Measurements from ENCODE around the gene PHKB. TPM values are rescaled to one million over a fixed set of nuclear protein-coding genes. Genes with fewer than 3 reads are reported as not detected.

Gene PHKB
- total and polyA plus RNA-seq, 5 donors from 2014 or later, result 28.8 to 96.6 (median 38.5) TPM

DNA sequence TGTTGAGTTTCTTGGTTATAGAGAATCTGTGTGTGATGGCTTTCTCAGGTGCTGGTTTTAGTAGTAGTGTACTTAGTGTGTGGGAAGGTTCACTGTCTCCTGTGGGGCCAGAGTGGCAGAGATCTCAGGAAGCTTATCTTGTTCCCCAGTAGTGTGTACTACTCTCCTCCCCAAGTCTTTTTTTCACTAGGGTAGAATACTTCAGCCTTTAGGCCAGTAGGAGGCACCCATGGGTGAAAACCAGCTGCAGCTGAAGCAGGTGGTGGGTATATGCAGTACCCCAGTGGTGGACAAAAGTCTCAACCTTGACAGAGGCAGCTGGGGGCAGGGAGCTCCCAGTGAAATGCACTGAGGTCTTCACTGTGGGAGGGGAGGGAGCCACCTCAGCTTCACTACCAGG lies 109.9 kb downstream of the PHKB start:
- H3K9me3 Mint-ChIP-seq, result peaks cover 0 to 8% (median 2%) of the 10 kb centered on the region in 7 donors
- peak overlapping the region in 2 of 3 donors; percentile 63 to 84 for H3K27ac Mint-ChIP-seq
- ATAC-seq (ENCODE audit: low read depth in 2 of 2) (no peak), DNase-seq (no peak)
- H3K4me1 Mint-ChIP-seq, result peaks cover 55 to 98% (median 64%) of the 10 kb centered on the region in 4 donors
- peak overlapping the region in 1 of 4 donors; percentile 47 for H3K4me3 Mint-ChIP-seq
- Histone ChIP-seq H3K9me3 (ENCODE audit: control insufficient read depth in 2 of 2, low read length in 2 of 2) (no peaks in the 10 kb centered on the region), H3K27ac (ENCODE audit: insufficient read depth, low read length, poor library complexity, severe bottlenecking) (no peak overlapping the region), H3K27me3 (ENCODE audit: control insufficient read depth, insufficient read depth, low read length) (no peaks in the 10 kb centered on the region), H3K36me3 (ENCODE audit: control insufficient read depth, insufficient read depth, low read length) (no peaks in the 10 kb centered on the region), H3K4me3 (ENCODE audit: low read depth, low read length) (no peak overlapping the region), H3K4me1 (ENCODE audit: control insufficient read depth, insufficient read depth, low read length, poor library complexity, severe bottlenecking) (peaks cover 71% of the 10 kb centered on the region)
- no peaks in the 10 kb centered on the region for H3K27me3 Mint-ChIP-seq
- H3K36me3 Mint-ChIP-seq, result peaks cover 19% of the 10 kb centered on the region

DNA sequence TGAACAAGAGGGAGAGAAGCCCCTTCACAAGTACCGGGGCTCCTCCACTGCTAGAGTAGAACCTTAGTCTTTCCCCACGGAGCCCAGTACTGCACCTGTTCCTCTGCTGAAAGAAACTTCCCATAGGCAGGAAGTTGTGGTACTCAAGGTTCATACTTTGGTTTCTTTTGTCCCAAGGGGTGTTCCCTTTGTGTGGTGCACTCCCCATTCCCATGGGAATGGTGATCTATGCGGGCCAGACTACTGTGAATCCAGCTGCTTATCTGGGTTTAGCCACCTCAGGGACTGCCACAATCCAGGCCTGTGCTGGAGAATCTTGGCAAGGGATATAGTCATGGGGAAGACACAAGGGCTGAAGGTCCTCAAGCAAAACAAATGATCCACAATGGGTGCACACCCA lies 110.6 kb downstream of the PHKB start:
- Mint-ChIP-seq H3K4me3 (no peak overlapping the region), H3K27ac (peak overlapping the region in 2 of 3 donors; percentile 11 to 21), H3K4me1 (peaks cover 55 to 97% (median 67%) of the 10 kb centered on the region in 4 donors), H3K36me3 (peaks cover 16% of the 10 kb centered on the region), H3K9me3 (peaks cover 0 to 6% (median 3%) of the 10 kb centered on the region in 7 donors), H3K27me3 (no peaks in the 10 kb centered on the region)
- DNase-seq (no peak), ATAC-seq (ENCODE audit: low read depth in 2 of 2) (no peak)
- Histone ChIP-seq H3K4me3 (ENCODE audit: low read depth, low read length) (no peak overlapping the region), H3K27ac (ENCODE audit: insufficient read depth, low read length, poor library complexity, severe bottlenecking) (no peak overlapping the region), H3K27me3 (ENCODE audit: control insufficient read depth, insufficient read depth, low read length) (no peaks in the 10 kb centered on the region), H3K9me3 (ENCODE audit: control insufficient read depth in 2 of 2, low read length in 2 of 2) (no peaks in the 10 kb centered on the region), H3K36me3 (ENCODE audit: control insufficient read depth, insufficient read depth, low read length) (no peaks in the 10 kb centered on the region), H3K4me1 (ENCODE audit: control insufficient read depth, insufficient read depth, low read length, poor library complexity, severe bottlenecking) (peaks cover 71% of the 10 kb centered on the region)

DNA sequence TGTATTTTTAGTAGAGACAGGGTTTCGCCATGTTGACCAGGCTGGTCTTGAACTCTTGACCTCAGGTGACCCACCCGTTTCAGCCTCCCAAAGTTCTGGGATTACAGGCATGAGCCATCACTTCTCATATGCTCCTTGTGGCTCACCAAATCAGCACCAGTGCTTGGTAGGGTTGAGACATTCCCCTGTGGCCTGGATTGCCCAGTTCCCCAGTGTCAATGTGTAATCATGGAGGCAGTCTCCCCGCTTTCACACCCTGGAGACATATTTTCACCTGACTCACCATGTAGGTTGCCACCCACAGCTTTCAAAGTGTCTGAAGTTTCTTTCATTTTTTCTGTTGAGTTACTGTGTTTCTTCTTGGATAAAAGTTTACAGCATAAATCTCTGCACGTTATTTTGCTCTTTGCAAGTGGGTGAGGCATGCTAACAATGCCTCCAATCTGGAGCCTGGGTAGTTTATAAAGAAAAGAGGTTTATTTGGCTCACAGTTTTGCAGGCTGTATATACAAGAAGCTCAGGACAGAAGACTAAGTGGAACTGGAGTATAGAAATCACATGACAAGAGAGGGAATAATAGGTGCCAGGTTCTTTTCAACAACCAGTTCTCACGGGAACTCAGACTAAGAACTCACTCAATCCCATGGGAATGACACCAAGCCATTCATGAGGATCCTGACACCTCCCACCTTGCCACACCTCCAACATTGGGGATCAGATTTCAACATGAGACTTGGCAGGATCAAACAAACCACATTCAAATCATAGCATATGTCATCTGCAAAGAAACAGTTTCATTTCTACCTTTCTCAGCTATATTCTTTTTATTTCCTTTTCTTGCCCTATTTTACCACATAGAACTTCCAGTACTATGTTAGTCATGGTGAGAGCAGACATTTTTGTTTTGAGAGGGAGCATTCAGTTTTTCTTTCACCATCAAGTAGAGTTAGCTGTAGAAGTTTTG lies 113.2 kb downstream of the PHKB start:
- Histone ChIP-seq H3K4me3 (ENCODE audit: low read depth, low read length) (peak overlapping the region; percentile 67), H3K27me3 (ENCODE audit: control insufficient read depth, insufficient read depth, low read length) (no peaks in the 10 kb centered on the region), H3K9me3 (ENCODE audit: control insufficient read depth in 2 of 2, low read length in 2 of 2) (no peaks in the 10 kb centered on the region), H3K27ac (ENCODE audit: insufficient read depth, low read length, poor library complexity, severe bottlenecking) (peak overlapping the region; percentile 58), H3K36me3 (ENCODE audit: control insufficient read depth, insufficient read depth, low read length) (no peaks in the 10 kb centered on the region), H3K4me1 (ENCODE audit: control insufficient read depth, insufficient read depth, low read length, poor library complexity, severe bottlenecking) (peaks cover 50% of the 10 kb centered on the region)
- peaks cover 0 to 5% (median 0%) of the 10 kb centered on the region in 7 donors for H3K9me3 Mint-ChIP-seq
- peaks cover 29% of the 10 kb centered on the region for H3K36me3 Mint-ChIP-seq
- ATAC-seq (ENCODE audit: low read depth in 2 of 2) (peak; percentile 76 to 82), DNase-seq (peak in 2 of 3 donors; percentile 29 to 68)
- peak overlapping the region; percentile 12 to 71 (median 56) for H3K4me3 Mint-ChIP-seq
- peak overlapping the region; percentile 41 to 84 (median 78) for H3K27ac Mint-ChIP-seq
- peaks cover 45 to 92% (median 63%) of the 10 kb centered on the region in 4 donors for H3K4me1 Mint-ChIP-seq
- H3K27me3 Mint-ChIP-seq, result no peaks in the 10 kb centered on the region

DNA sequence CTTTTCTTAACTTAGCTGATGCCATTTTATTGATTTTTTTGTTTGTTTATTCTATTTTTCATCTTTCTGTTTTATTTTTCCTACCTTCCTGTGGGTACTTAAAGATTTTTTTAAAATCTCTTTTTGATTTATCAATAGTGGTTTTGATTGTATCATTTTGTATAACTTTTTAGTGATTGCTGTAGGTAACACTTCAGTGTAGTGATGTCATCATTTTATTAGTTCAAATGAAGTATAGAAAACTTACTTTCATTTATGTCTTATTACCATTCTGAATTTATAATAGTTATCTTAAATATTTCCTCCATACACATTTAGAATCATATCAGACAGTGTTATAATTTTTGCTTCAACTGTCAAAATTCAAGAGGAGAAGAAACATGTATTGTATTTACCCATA lies 115.9 kb downstream of the PHKB start:
- Mint-ChIP-seq H3K27me3 (no peaks in the 10 kb centered on the region), H3K4me1 (peaks cover 31 to 68% (median 53%) of the 10 kb centered on the region in 4 donors), H3K36me3 (peaks cover 37% of the 10 kb centered on the region), H3K27ac (peak overlapping the region in 1 of 3 donors; percentile 1), H3K4me3 (peak overlapping the region in 1 of 4 donors; percentile 7), H3K9me3 (peaks cover 0 to 5% (median 0%) of the 10 kb centered on the region in 7 donors)
- ATAC-seq (ENCODE audit: low read depth in 2 of 2) (no peak), DNase-seq (no peak)
- Histone ChIP-seq H3K4me1 (ENCODE audit: control insufficient read depth, insufficient read depth, low read length, poor library complexity, severe bottlenecking) (peaks cover 33% of the 10 kb centered on the region), H3K27me3 (ENCODE audit: control insufficient read depth, insufficient read depth, low read length) (no peaks in the 10 kb centered on the region), H3K27ac (ENCODE audit: insufficient read depth, low read length, poor library complexity, severe bottlenecking) (no peak overlapping the region), H3K4me3 (ENCODE audit: low read depth, low read length) (no peak overlapping the region), H3K36me3 (ENCODE audit: control insufficient read depth, insufficient read depth, low read length) (peaks cover 2% of the 10 kb centered on the region), H3K9me3 (ENCODE audit: control insufficient read depth in 2 of 2, low read length in 2 of 2) (no peaks in the 10 kb centered on the region)

DNA sequence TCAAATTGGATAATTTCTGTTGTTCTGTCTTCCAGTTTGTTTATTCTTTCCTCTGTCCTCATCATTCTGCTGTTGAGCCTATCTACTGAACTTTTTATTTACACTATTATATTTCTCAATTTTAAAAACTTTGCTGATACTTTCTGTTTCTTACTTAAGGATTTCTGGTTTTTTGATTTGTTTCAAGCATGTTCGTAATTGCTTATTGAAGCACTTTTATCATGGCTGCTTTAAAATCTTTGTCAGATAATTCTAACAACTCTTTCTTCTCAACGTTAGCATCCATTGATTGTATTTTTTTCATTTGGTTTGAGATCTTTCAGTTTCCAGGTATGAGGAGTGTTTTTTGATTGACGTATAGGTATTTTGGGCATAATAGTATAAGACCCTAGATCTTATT lies 116.9 kb downstream of the PHKB start:
- H3K4me1 ChIP-seq (ENCODE audit: control insufficient read depth, insufficient read depth, low read length, poor library complexity, severe bottlenecking), result peaks cover 26% of the 10 kb centered on the region
- Mint-ChIP-seq H3K9me3 (peaks cover 0 to 3% (median 0%) of the 10 kb centered on the region in 7 donors), H3K36me3 (peaks cover 40% of the 10 kb centered on the region), H3K4me1 (peaks cover 25 to 58% (median 43%) of the 10 kb centered on the region in 4 donors), H3K4me3 (peak overlapping the region in 1 of 4 donors; percentile 7), H3K27ac (no peak overlapping the region), H3K27me3 (no peaks in the 10 kb centered on the region)
- no peaks in the 10 kb centered on the region for H3K27me3 ChIP-seq (ENCODE audit: control insufficient read depth, insufficient read depth, low read length)
- DNase-seq (no peak), ATAC-seq (ENCODE audit: low read depth in 2 of 2) (no peak)
- H3K36me3 ChIP-seq (ENCODE audit: control insufficient read depth, insufficient read depth, low read length), result peaks cover 2% of the 10 kb centered on the region
- H3K27ac ChIP-seq (ENCODE audit: insufficient read depth, low read length, poor library complexity, severe bottlenecking), result no peak overlapping the region
- H3K9me3 ChIP-seq (ENCODE audit: control insufficient read depth in 2 of 2, low read length in 2 of 2), result no peaks in the 10 kb centered on the region
- H3K4me3 ChIP-seq (ENCODE audit: low read depth, low read length), result no peak overlapping the region

DNA sequence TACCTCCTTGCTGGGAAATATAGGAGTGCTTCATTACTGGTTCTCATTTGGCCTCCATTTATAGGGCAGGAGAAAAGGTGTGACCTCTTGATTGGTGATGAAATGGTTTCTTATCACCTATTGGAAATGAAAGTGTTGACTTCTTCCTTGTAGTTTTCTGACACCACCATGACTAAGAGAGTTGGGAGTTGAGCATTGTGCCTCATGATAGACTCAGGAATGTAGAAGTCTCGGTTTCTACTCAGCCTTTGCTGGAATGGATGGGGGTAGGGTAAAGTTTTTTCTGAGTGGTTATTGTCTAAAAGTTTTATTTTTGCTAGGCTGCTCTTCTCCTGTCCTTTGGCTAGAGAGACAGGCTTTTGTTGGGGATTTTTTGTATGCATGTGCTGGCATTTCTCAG lies 117.4 kb downstream of the PHKB start:
- peaks cover 2% of the 10 kb centered on the region for H3K36me3 ChIP-seq (ENCODE audit: control insufficient read depth, insufficient read depth, low read length)
- H3K4me1 ChIP-seq (ENCODE audit: control insufficient read depth, insufficient read depth, low read length, poor library complexity, severe bottlenecking), result peaks cover 20% of the 10 kb centered on the region
- no peak overlapping the region for H3K27ac ChIP-seq (ENCODE audit: insufficient read depth, low read length, poor library complexity, severe bottlenecking)
- H3K9me3 ChIP-seq (ENCODE audit: control insufficient read depth in 2 of 2, low read length in 2 of 2), result no peaks in the 10 kb centered on the region
- Mint-ChIP-seq H3K27me3 (no peaks in the 10 kb centered on the region), H3K27ac (peak overlapping the region in 1 of 3 donors; percentile 51), H3K4me3 (no peak overlapping the region), H3K9me3 (peaks cover 0 to 3% (median 0%) of the 10 kb centered on the region in 7 donors), H3K36me3 (peaks cover 44% of the 10 kb centered on the region), H3K4me1 (peaks cover 28 to 52% (median 40%) of the 10 kb centered on the region in 4 donors)
- DNase-seq (no peak), ATAC-seq (ENCODE audit: low read depth in 2 of 2) (no peak)
- H3K27me3 ChIP-seq (ENCODE audit: control insufficient read depth, insufficient read depth, low read length), result no peaks in the 10 kb centered on the region
- H3K4me3 ChIP-seq (ENCODE audit: low read depth, low read length), result no peak overlapping the region

DNA sequence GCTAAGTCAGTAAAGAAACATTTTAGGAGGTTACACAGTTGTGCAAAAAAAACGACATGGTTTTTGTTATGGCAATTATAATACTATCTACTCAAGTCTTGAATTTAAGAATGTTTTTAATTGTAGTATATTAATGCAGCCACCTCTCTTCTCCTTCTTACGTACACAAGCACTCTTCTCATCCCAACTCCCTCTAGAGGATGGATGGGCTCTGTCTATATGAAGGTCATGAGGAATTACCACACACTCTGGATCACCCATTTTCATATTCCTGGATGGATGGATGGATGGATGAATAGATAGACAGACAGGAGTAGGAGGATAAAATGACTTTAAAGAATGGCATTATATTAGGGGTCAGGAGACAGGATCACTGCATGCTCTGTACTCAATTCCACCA lies 120.0 kb downstream of the PHKB start:
- H3K27me3 Mint-ChIP-seq, result no peaks in the 10 kb centered on the region
- H3K4me1 Mint-ChIP-seq, result peaks cover 25 to 34% (median 29%) of the 10 kb centered on the region in 4 donors
- H3K36me3 Mint-ChIP-seq, result peaks cover 44% of the 10 kb centered on the region

More for the DNA sequence above, 120.0 kb downstream of the PHKB start:
- Histone ChIP-seq H3K36me3 (ENCODE audit: control insufficient read depth, insufficient read depth, low read length) (peaks cover 2% of the 10 kb centered on the region), H3K9me3 (ENCODE audit: control insufficient read depth in 2 of 2, low read length in 2 of 2) (no peaks in the 10 kb centered on the region), H3K4me3 (ENCODE audit: low read depth, low read length) (no peak overlapping the region), H3K4me1 (ENCODE audit: control insufficient read depth, insufficient read depth, low read length, poor library complexity, severe bottlenecking) (no peaks in the 10 kb centered on the region), H3K27me3 (ENCODE audit: control insufficient read depth, insufficient read depth, low read length) (no peaks in the 10 kb centered on the region), H3K27ac (ENCODE audit: insufficient read depth, low read length, poor library complexity, severe bottlenecking) (no peak overlapping the region)
- Mint-ChIP-seq H3K4me3 (no peak overlapping the region), H3K27ac (no peak overlapping the region), H3K9me3 (peaks cover 0 to 1% (median 0%) of the 10 kb centered on the region in 7 donors)
- ATAC-seq (ENCODE audit: low read depth in 2 of 2), result no peak
- DNase-seq, result no peak
